HFFc6 (cell line): Measurements from ENCODE around the gene COL4A1. TPM values are rescaled to one million over a fixed set of nuclear protein-coding genes. Genes with fewer than 3 reads are reported as not detected.

Experiments
- DNase-seq: peaks from one replicate; pipeline ENCODE4 v3.0.0-alpha.2; 2018
- H3K27ac Mint-ChIP-seq: 2 replicates; pipeline ENCODE4 v1.8.0; 2020; ENCODE audit warnings: mild to moderate bottlenecking, mixed read lengths
- H3K27me3 Mint-ChIP-seq: 2 replicates; pipeline ENCODE4 v1.8.0; 2021; ENCODE audit warnings: mild to moderate bottlenecking, moderate library complexity, mixed read lengths; ENCODE audit not compliant: insufficient read depth
- H3K36me3 Mint-ChIP-seq: 2 replicates; pipeline ENCODE4 v1.8.0; 2021; ENCODE audit warnings: low read depth, mixed read lengths
- H3K4me1 Mint-ChIP-seq: 2 replicates; pipeline ENCODE4 v1.8.0; 2020; ENCODE audit warnings: low read depth, mixed read lengths
- H3K4me3 Mint-ChIP-seq: 2 replicates; pipeline ENCODE4 v1.8.0; 2020; ENCODE audit warnings: mild to moderate bottlenecking, moderate library complexity, mixed read lengths
- H3K9me3 Mint-ChIP-seq: 2 replicates; pipeline ENCODE4 v1.8.0; 2020; ENCODE audit warnings: mild to moderate bottlenecking, mixed read lengths
- total RNA-seq, 6 experiments: library from RNA; stranded (reverse); fragmentation: NEBNext Ultra II Directional; extraction: Animal tissue kit (Norgen Biotek cat#: 25700); gene quantifications; 2 replicates in 1 of 6; 3 replicates in 5 of 6; pipeline ENCODE4 v1.2.3, GENCODE V29; 2021
- TF ChIP-seq, protein P1 (sequence below): fragments of 200-600 bp; sonication (generic); IDR thresholded peaks from 2 replicates; pipeline ENCODE4 v1.5.0; 2021; ENCODE audit warnings: antibody characterized with exemption, mild to moderate bottlenecking

Gene COL4A1
- total RNA-seq, 6 experiments from 2014 or later, result 137 to 328 (median 148) TPM

DNA sequence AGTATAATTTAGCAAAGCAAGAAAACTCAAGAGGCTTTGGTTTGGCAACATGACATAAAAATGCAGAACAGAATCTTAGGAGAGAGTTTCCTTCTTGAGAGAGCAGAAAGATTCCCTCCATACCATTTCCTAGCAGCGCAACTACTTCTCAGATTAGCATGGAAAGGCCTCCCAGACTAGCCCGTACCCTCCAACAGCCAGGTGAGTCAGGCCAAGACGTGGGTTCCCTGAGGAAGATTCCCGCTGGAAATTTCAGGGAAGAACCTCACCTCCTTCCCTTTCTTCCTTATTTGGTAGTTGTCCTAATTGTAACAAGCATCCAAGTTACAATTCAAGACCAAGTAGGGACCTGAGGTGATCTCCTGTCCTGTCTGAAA, 12.4 kb upstream of the COL4A1 start:
- H3K4me3 Mint-ChIP-seq, result peak overlapping the region; percentile 63
- peak overlapping the region; percentile 73 for H3K27ac Mint-ChIP-seq

DNA sequence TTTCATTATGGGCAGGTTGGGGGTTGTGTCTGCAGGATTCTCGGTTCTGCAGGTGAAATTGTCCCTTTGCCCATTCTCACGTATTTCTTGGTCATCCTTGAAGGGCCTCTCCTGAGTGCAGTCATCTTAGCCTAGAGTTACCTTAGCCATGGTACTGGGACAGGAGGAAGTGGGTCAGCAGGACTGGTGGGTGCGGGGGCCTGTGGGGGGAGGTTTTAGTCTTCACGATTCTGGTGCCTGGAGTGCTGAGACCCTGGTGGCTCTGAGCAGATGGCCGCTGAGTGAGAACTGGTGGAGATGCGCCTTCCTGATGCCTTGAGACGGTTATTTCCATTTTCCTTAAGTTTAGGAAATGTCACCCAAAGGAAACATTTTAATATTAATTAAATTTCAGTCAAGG, 12.0 kb upstream of the COL4A1 start:
- Mint-ChIP-seq H3K36me3 (peaks cover 55% of the 10 kb centered on the region), H3K27me3 (peaks cover 2% of the 10 kb centered on the region), H3K9me3 (no peaks in the 10 kb centered on the region), H3K27ac (no peak overlapping the region), H3K4me1 (peaks cover 86% of the 10 kb centered on the region), H3K4me3 (no peak overlapping the region)
- TF ChIP-seq, protein P1, sequence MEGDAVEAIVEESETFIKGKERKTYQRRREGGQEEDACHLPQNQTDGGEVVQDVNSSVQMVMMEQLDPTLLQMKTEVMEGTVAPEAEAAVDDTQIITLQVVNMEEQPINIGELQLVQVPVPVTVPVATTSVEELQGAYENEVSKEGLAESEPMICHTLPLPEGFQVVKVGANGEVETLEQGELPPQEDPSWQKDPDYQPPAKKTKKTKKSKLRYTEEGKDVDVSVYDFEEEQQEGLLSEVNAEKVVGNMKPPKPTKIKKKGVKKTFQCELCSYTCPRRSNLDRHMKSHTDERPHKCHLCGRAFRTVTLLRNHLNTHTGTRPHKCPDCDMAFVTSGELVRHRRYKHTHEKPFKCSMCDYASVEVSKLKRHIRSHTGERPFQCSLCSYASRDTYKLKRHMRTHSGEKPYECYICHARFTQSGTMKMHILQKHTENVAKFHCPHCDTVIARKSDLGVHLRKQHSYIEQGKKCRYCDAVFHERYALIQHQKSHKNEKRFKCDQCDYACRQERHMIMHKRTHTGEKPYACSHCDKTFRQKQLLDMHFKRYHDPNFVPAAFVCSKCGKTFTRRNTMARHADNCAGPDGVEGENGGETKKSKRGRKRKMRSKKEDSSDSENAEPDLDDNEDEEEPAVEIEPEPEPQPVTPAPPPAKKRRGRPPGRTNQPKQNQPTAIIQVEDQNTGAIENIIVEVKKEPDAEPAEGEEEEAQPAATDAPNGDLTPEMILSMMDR, result no peak
- DNase-seq, result no peak

More for the DNA sequence above, 12.4 kb upstream of the COL4A1 start:
- TF ChIP-seq, protein P1, result no peak
- no peaks in the 10 kb centered on the region for H3K9me3 Mint-ChIP-seq
- DNase-seq, result no peak
- H3K4me1 Mint-ChIP-seq, result peaks cover 86% of the 10 kb centered on the region
- H3K27me3 Mint-ChIP-seq, result peaks cover 2% of the 10 kb centered on the region
- H3K36me3 Mint-ChIP-seq, result peaks cover 51% of the 10 kb centered on the region

DNA sequence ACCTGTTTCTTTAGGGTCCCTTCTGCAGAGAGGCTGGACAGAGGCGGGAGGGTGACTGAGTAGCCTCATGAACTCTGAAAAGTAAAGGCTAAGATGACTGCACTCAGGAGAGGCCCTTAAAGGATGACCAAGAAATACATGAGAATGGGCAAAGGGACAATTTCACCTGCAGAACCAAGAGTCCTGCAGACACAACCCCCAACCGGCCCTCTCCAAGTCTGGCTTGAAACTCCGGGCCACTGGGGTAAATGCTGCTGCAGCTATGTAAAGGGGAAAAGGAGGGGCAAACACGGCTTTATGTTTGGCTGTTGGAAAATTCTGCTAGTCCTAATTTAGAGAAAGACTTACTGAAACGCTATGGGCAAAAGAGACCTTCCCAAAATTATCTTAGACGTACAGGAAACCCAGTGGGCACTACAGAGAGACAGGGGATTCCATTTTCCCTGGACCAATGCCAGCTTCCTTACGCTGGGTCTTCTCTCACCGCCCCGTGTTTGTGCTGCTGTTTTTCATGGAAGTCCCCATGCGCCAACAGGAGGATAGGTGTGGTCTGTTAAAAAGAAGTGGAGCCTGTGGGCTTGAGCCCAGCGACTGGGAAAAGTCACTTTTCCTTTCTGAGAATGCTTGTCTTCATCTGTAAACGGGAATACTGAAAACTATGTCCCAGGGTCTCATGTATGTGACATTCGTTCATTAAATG, 10.7 kb upstream of the COL4A1 start:
- Mint-ChIP-seq H3K9me3 (no peaks in the 10 kb centered on the region), H3K4me3 (no peak overlapping the region), H3K4me1 (peaks cover 81% of the 10 kb centered on the region), H3K27me3 (peaks cover 2% of the 10 kb centered on the region), H3K27ac (no peak overlapping the region), H3K36me3 (peaks cover 56% of the 10 kb centered on the region)
- TF ChIP-seq, protein P1, result no peak
- DNase-seq, result no peak

DNA sequence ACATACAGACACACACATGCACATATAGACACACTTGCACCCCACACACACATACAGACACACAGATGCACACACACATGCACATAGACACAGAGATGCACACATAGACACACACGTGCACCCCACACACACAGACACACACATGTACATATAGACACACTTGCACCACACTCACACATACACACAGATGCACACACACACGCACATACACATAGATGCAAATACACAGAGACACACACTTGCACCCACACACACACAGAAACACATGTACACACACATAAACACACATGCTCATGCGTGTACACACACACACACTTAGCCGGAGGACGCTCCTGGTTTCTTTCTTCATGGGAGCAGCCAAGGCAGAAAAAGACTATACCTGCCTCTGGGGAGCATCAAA, 10.1 kb upstream of the COL4A1 start:
- Mint-ChIP-seq H3K27me3 (no peaks in the 10 kb centered on the region; the same call in none of the 2 replicates), H3K27ac (no peak overlapping the region), H3K4me3 (no peak overlapping the region), H3K36me3 (peaks cover 52% of the 10 kb centered on the region), H3K4me1 (peaks cover 81% of the 10 kb centered on the region), H3K9me3 (no peaks in the 10 kb centered on the region)
- DNase-seq, result no peak
- TF ChIP-seq, protein P1, result no peak

DNA sequence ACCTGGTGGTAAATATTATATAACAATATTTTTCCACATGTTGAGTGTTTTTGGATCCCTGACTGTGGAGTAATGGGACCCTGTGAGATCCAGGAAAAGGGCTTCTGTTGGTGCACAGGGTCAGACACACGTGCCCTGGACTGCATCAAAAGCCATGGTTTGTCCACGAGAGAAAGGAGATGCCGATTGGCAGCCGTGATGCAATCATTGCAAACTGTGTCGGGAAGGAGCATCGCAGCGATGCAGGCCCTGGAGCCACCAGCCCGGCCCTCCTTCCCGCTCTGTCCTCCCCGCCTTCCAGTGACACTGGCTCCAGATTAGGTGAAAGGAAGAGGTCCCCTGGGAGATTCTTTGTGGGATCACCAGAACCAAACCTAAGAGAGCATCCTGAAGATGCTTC, 9.2 kb upstream of the COL4A1 start:
- Mint-ChIP-seq H3K36me3 (peaks cover 47% of the 10 kb centered on the region), H3K27ac (no peak overlapping the region), H3K4me3 (no peak overlapping the region), H3K27me3 (no peaks in the 10 kb centered on the region; the same call in 1 of the 2 replicates), H3K4me1 (peaks cover 78% of the 10 kb centered on the region), H3K9me3 (no peaks in the 10 kb centered on the region)
- TF ChIP-seq, protein P1, result no peak
- no peak for DNase-seq
